H7 (cell line): ENCODE data around the gene SCP2D1. TPM values are rescaled to one million over a fixed set of nuclear protein-coding genes. Genes with fewer than 3 reads are reported as not detected.

Source experiments
- total RNA-seq: library from RNA; depleted of rRNA; stranded (reverse); fragments of >200 nt; shearing (Covaris generic); gene quantifications from 2 replicates; pipeline ENCODE4 v1.2.3, GENCODE V29; 2014; rRNA removed

The SCP2D1 gene
- total RNA-seq, 1 experiment from 2014 or later: not detected

Other genes with a start within 250 kb of the SCP2D1 start
- 89.1 and 91.7 TPM in 2 replicates for gene SMIM26, start 246.4 kb upstream of the SCP2D1 start, total RNA-seq
- gene DTD1, start 225.7 kb upstream of the SCP2D1 start, total RNA-seq: 54.2 and 54.8 TPM in 2 replicates